Aorta (tissue), 4 donors: ENCODE data around the gene TRMT61A. TPM values are rescaled to one million over a fixed set of nuclear protein-coding genes. Genes with fewer than 3 reads are reported as not detected.

Source experiments
- polyA plus RNA-seq, 2 donors: library from polyadenylated mRNA; stranded (reverse); fragments of 200-250 nt; gene quantifications; one replicate each; pipeline ENCODE4 v1.2.3, GENCODE V29; 2013
- total RNA-seq, 2 donors: library from RNA; stranded (reverse); fragmentation: NEBNext Ultra II Directional; extraction: Animal tissue kit (Norgen Biotek cat#: 25700); gene quantifications; one replicate each; pipeline ENCODE4 v1.2.1, GENCODE V29; 2021
- donor health status: healthy with polysubstance abuse.
- donor health status: Bipolar disorder and iron deficiency.
- donor health status: DM: no; HTN: no; CAD: no.
- donor health status: DM: yes; HTN: yes; CAD: no.

Gene TRMT61A
- total and polyA plus RNA-seq, 4 donors = 6.4 to 12.4 (median 11.6) TPM

Other genes with a start within 250 kb of the TRMT61A start
- 100 to 1,000 TPM; 202 to 218 TPM for gene EIF5, start 195.0 kb upstream of the TRMT61A start, total RNA-seq
- gene EIF5, start 195.0 kb upstream of the TRMT61A start, polyA plus RNA-seq = 100 to 1,000 TPM in 1 of 2 donors, 10 to 100 TPM in 1; 93.1 to 139 TPM
- 100 to 1,000 TPM in 1 of 2 donors, 10 to 100 TPM in 1; 77.3 to 121 TPM for gene MARK3, start 143.8 kb upstream of the TRMT61A start, total RNA-seq
- 10 to 100 TPM; 21.7 to 94.6 TPM for gene MARK3, start 143.8 kb upstream of the TRMT61A start, polyA plus RNA-seq
- 100 to 1,000 TPM in 1 of 2 donors, 10 to 100 TPM in 1; 78.1 to 109 TPM for gene CKB, start 6.4 kb upstream of the TRMT61A start, total RNA-seq
- gene CKB, start 6.4 kb upstream of the TRMT61A start, polyA plus RNA-seq = 10 to 100 TPM; 46.6 to 91.3 TPM
- 10 to 100 TPM; 30.4 to 30.8 TPM for gene BAG5, start 33.5 kb downstream of the TRMT61A start, total RNA-seq
- 10 to 100 TPM in 1 of 2 donors, 1 to 10 TPM in 1; 9.2 to 14.9 TPM for gene BAG5, start 33.5 kb downstream of the TRMT61A start, polyA plus RNA-seq
- gene COA8, start 33.8 kb downstream of the TRMT61A start, total RNA-seq = 10 to 100 TPM; 27.6 to 33.3 TPM
- gene COA8, start 33.8 kb downstream of the TRMT61A start, polyA plus RNA-seq = 10 to 100 TPM; 44.2 to 71.7 TPM
- gene KLC1, start 100.0 kb downstream of the TRMT61A start, total RNA-seq = 100 to 1,000 TPM; 254 to 315 TPM
- 100 to 1,000 TPM in 1 of 2 donors, 10 to 100 TPM in 1; 71.7 to 190 TPM for gene KLC1, start 100.0 kb downstream of the TRMT61A start, polyA plus RNA-seq
- 1 to 10 TPM; 5.2 to 5.3 TPM for gene XRCC3, start 186.3 kb downstream of the TRMT61A start, total RNA-seq
- 1 to 10 TPM; 1.0 to 8.6 TPM for gene XRCC3, start 186.3 kb downstream of the TRMT61A start, polyA plus RNA-seq
- 10 to 100 TPM; 69.0 to 74.8 TPM for gene ZFYVE21, start 186.6 kb downstream of the TRMT61A start, total RNA-seq
- gene ZFYVE21, start 186.6 kb downstream of the TRMT61A start, polyA plus RNA-seq = 100 to 1,000 TPM; 100 to 110 TPM